Measurements from ENCODE around the gene CLCF1.

The CLCF1 gene

DNA sequence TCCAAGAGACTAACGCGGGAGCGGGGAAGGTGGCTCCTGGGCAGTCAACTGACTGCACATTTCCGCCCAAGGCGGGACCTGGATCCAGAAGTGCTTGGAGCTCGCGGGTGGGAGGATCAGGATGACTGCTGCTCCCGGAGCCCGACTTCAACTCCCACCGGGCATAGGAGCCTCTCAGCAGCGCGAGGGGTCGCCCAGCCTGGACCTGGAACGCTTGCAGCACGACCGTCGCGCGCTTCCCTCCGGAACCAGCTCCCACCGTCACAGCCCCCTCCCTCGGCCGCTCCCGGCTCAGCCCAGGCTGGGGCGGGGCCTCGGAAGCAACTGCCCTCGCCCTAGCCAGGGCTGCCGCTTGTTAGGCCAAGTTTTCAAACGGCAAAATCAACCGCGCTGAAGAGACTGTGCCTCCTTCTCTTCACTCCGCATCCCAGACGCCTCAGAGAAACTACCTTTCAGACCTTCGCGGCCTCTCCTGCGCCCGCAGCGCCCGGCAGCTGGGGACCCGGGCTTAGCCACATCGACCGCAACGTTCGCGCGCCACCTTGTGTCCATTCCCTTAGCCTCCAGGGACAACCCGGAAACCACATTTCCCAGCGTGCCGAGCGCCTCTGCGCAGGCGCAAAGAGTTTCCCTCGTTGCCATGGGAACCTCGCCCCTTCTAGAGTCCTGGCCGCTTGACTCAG, 56.1 kb downstream of the CLCF1 start:
- Histone ChIP-seq H3K4me1 (ENCODE audit: control insufficient read depth, insufficient read depth, low read length) (peaks cover 44% of the 10 kb centered on the region), H3K36me3 (ENCODE audit: control insufficient read depth, insufficient read depth, low read length) (no peaks in the 10 kb centered on the region)

DNA sequence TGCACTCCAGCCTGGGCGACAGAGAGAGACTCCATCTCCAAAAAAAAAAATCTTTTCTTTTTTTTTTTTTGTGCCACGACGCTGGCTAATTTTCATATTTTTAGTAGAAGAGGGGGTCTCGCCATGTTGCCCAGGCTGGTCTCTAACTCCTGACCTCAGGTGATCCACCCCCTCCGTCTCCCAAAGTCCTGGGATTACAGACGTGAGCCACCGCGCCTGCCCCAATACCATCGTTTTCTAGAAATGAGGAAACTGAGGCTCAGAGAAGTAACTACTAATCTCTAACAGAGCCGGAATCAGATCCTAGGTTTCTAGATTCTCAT, 56.6 kb downstream of the CLCF1 start:
- Histone ChIP-seq H3K36me3 (ENCODE audit: control insufficient read depth, insufficient read depth, low read length) (no peaks in the 10 kb centered on the region), H3K9ac (ENCODE audit: low read length) (peak overlapping the region; percentile 94), H3K4me3 (ENCODE audit: low read length) (peak overlapping the region; percentile 89), H3K27me3 (ENCODE audit: control insufficient read depth, insufficient read depth, low read length) (no peaks in the 10 kb centered on the region), H3K9me3 (ENCODE audit: control insufficient read depth, low read length) (no peaks in the 10 kb centered on the region), H3K4me1 (ENCODE audit: control insufficient read depth, insufficient read depth, low read length) (peaks cover 49% of the 10 kb centered on the region)

More for the DNA sequence above, 56.1 kb downstream of the CLCF1 start:
- H3K9me3 ChIP-seq (ENCODE audit: control insufficient read depth, low read length) = no peaks in the 10 kb centered on the region
- H3K4me3 ChIP-seq (ENCODE audit: low read length) = peak overlapping the region; percentile 89
- H3K27me3 ChIP-seq (ENCODE audit: control insufficient read depth, insufficient read depth, low read length) = no peaks in the 10 kb centered on the region
- H3K9ac ChIP-seq (ENCODE audit: low read length) = peak overlapping the region; percentile 94

DNA sequence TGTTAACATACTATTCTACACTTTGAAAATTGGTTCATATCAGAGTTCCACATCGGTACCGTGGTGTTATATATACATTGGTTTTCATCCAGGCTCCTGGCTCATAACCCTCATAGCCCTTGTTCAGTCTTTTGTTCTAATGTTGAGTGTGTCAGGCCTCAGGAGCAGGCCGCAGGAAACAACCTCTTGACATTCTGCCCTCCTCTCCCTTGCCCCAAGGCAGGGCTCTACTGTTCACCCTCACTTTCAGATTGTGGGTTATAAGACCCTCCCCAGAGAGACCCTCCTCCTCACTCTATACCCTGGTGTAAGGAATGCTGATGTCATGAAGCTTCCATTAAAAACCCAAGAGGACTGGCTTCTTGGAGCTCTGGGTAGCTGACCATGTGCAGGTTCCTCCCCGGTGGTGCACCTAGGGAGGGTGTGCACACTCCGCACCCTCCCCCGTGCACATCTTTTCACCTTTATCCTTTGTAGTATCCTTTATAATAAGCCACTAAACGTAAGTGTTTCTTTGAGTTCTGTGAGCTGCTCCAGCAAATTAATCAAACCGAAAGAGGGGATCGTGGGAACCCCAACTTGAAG, 58.0 kb downstream of the CLCF1 start:
- H3K9me3 ChIP-seq (ENCODE audit: control insufficient read depth, low read length) = no peaks in the 10 kb centered on the region
- no peak overlapping the region for H3K9ac ChIP-seq (ENCODE audit: low read length)
- no peaks in the 10 kb centered on the region for H3K36me3 ChIP-seq (ENCODE audit: control insufficient read depth, insufficient read depth, low read length)
- no peak overlapping the region for H3K4me3 ChIP-seq (ENCODE audit: low read length)
- no peaks in the 10 kb centered on the region for H3K27me3 ChIP-seq (ENCODE audit: control insufficient read depth, insufficient read depth, low read length)
- H3K4me1 ChIP-seq (ENCODE audit: control insufficient read depth, insufficient read depth, low read length) = peaks cover 44% of the 10 kb centered on the region

DNA sequence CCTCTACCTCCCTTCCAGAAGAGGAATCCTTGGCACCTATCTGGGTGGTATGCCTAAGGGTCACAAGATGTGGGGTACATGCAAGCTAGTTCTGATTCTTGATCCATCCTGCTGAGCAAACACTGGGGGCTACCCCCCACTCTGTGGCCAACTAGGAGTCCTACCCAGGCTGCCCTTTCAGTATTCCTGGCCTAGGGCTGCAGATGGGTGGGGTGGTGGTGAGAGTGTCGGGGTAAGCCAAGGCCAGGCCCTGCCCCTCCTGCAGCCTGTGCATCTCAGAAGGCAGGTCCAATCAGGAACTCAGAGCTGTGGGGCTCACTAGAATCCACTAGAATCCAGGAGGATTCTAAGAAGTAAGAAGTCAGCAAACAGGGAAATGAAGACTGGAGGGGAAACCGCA, 59.2 kb downstream of the CLCF1 start:
- Histone ChIP-seq H3K4me1 (ENCODE audit: control insufficient read depth, insufficient read depth, low read length) (peaks cover 42% of the 10 kb centered on the region), H3K9ac (ENCODE audit: low read length) (no peak overlapping the region), H3K36me3 (ENCODE audit: control insufficient read depth, insufficient read depth, low read length) (peaks cover 8% of the 10 kb centered on the region), H3K9me3 (ENCODE audit: control insufficient read depth, low read length) (no peaks in the 10 kb centered on the region), H3K4me3 (ENCODE audit: low read length) (no peak overlapping the region), H3K27me3 (ENCODE audit: control insufficient read depth, insufficient read depth, low read length) (no peaks in the 10 kb centered on the region)

Data from mucosa of stomach (tissue), 1 donor.